Upper lobe of right lung (tissue), 1 donor: ENCODE results near the gene SIPA1. TPM values are rescaled to one million over a fixed set of nuclear protein-coding genes. Genes with fewer than 3 reads are reported as not detected.

Experiments used
- ATAC-seq: fragments of 200-7000 bp; cut with Tn5 transposase; one replicate; pipeline ENCODE4 v1.9.1; 2020; ENCODE audit warnings: mild to moderate bottlenecking, moderate library complexity
- DNase-seq: peaks from one replicate; pipeline ENCODE4 v3.0.0-alpha.2; 2020
- H3K27ac ChIP-seq: fragments of 200-600 bp; one replicate; pipeline ENCODE4 v1.8.0; 2022
- H3K27me3 ChIP-seq: fragments of 200-600 bp; one replicate; pipeline ENCODE4 v1.8.0; 2022; ENCODE audit warnings: mild to moderate bottlenecking
- H3K36me3 ChIP-seq: fragments of 200-600 bp; one replicate; pipeline ENCODE4 v1.8.0; 2022
- H3K4me1 ChIP-seq: fragments of 200-600 bp; one replicate; pipeline ENCODE4 v1.8.0; 2022
- H3K4me3 ChIP-seq: fragments of 200-600 bp; one replicate; pipeline ENCODE4 v1.8.0; 2022; ENCODE audit warnings: mild to moderate bottlenecking
- H3K9me3 ChIP-seq: fragments of 200-600 bp; one replicate; pipeline ENCODE4 v1.8.0; 2022
- CTCF ChIP-seq: fragments of 200-600 bp; IDR thresholded peaks from one replicate; pipeline ENCODE4 v1.8.0; 2022; ENCODE audit warnings: antibody characterized with exemption
- intact Hi-C: fragments of 100-400 bp; cut with DNase I; formaldehyde crosslinking; loops from one replicate; pipeline ENCODE4 v1.11.0; 2022
- total RNA-seq: library from RNA; stranded (reverse); fragmentation: NEBNext Ultra II Directional; extraction: Animal tissue kit (Norgen Biotek cat#: 25700); gene quantifications from one replicate; pipeline ENCODE4 v1.2.1, GENCODE V29; 2021
- donor health status: DM: no; HTN: yes; CAD: no; lungs with severe emphysema.

The SIPA1 gene
- total RNA-seq, 1 donor from 2014 or later = 86.5 TPM

GRCh38 chr11:65615950-65616574 lies 21.8 kb upstream of the SIPA1 start:
- peaks cover 29% of the 10 kb centered on the region for H3K4me1 ChIP-seq
- H3K36me3 ChIP-seq = peaks cover 39% of the 10 kb centered on the region
- H3K27me3 ChIP-seq = no peaks in the 10 kb centered on the region
- H3K9me3 ChIP-seq = no peaks in the 10 kb centered on the region
- TF ChIP-seq CTCF = no peak
- ATAC-seq (peak; percentile 0), DNase-seq (no peak)
- intact Hi-C loops = no loop called here
- peak overlapping the region; percentile 90 for H3K4me3 ChIP-seq
- peak overlapping the region; percentile 87 for H3K27ac ChIP-seq

GRCh38 chr11:65616575-65617001 lies 21.3 kb upstream of the SIPA1 start:
- Histone ChIP-seq H3K36me3 (peaks cover 44% of the 10 kb centered on the region), H3K27me3 (no peaks in the 10 kb centered on the region), H3K4me3 (peak overlapping the region; percentile 90), H3K4me1 (peaks cover 29% of the 10 kb centered on the region), H3K27ac (peak overlapping the region; percentile 87), H3K9me3 (no peaks in the 10 kb centered on the region)
- DNase-seq (no peak), ATAC-seq (no peak)
- no peak for TF ChIP-seq CTCF
- intact Hi-C loops = no loop called here

GRCh38 chr11:65617136-65617850 lies 20.6 kb upstream of the SIPA1 start:
- DNase-seq (no peak), ATAC-seq (no peak)
- no peak for TF ChIP-seq CTCF
- no peaks in the 10 kb centered on the region for H3K9me3 ChIP-seq
- H3K4me3 ChIP-seq = no peak overlapping the region
- intact Hi-C loops = no loop called here
- H3K27me3 ChIP-seq = no peaks in the 10 kb centered on the region
- peaks cover 45% of the 10 kb centered on the region for H3K36me3 ChIP-seq
- peaks cover 22% of the 10 kb centered on the region for H3K4me1 ChIP-seq
- no peak overlapping the region for H3K27ac ChIP-seq

- Histone ChIP-seq H3K36me3 (peaks cover 44% of the 10 kb centered on the region), H3K4me3 (no peak overlapping the region), H3K27me3 (no peaks in the 10 kb centered on the region), H3K4me1 (peaks cover 14% of the 10 kb centered on the region), H3K9me3 (no peaks in the 10 kb centered on the region), H3K27ac (no peak overlapping the region)
- TF ChIP-seq CTCF = no peak
- DNase-seq = no peak
- ATAC-seq = no peak
- intact Hi-C loops = no loop called here
Observed at GRCh38 chr11:65617990-65618751, 19.7 kb upstream of the SIPA1 start.

GRCh38 chr11:65618763-65619162 lies 19.1 kb upstream of the SIPA1 start:
- Histone ChIP-seq H3K36me3 (peaks cover 50% of the 10 kb centered on the region), H3K4me3 (no peak overlapping the region), H3K27ac (no peak overlapping the region), H3K9me3 (no peaks in the 10 kb centered on the region), H3K27me3 (no peaks in the 10 kb centered on the region), H3K4me1 (peaks cover 12% of the 10 kb centered on the region)
- intact Hi-C loops = no loop called here
- DNase-seq (no peak), ATAC-seq (no peak)
- TF ChIP-seq CTCF = no peak
